ENCODE measurements around the gene EPOP. TPM values are rescaled to one million over a fixed set of nuclear protein-coding genes. Genes with fewer than 3 reads are reported as not detected.

The EPOP gene
- total and polyA plus RNA-seq, 2 of the 8 experiments (the other 6 are each of a cell fraction or from before 2014, with no cell fraction given): 1.5 to 3.3 TPM

DNA sequence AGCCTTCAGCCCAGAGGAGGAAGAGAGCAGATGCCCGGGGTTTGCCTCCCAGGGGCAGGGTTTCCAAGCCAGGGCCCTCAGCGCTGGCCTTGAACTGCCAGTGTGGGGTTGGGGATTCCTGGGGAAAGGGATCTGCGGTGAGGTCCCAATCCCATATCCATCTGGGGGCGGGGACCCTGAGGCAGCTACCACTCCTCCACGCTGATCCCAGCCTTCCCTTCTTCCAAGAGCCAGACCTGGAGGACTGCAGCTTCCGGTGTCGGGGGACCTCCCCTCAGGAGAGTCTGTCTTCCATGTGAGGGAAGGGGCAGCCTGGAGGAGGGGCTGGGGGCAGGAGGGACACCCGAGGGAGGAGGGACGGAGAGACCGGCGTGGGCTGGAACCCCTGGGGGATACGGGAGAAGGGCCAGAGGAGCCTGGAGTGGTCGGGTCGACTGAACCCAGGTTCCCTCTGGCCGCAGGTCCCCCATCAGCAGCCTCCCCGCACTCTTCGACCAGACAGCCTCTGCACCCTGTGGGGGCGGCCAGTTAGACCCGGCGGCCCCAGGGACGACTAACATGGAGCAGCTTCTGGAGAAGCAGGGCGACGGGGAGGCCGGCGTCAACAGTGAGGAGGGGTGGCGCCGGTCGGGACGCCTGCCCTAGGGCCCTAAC is 44.7 kb upstream of the EPOP start:
- TF ChIP-seq, protein P1, sequence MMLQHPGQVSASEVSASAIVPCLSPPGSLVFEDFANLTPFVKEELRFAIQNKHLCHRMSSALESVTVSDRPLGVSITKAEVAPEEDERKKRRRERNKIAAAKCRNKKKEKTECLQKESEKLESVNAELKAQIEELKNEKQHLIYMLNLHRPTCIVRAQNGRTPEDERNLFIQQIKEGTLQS (IDR thresholded peaks at IDR 0.05; ENCODE audit: insufficient read depth, low read depth, low read length): no peak
- peak overlapping the region; percentile 57 to 73 for H3K4me2 ChIP-seq (ENCODE audit: insufficient read depth in 1 of 2, low read depth in 2 of 2, low read length in 2 of 2)
- H3K18ac ChIP-seq (ENCODE audit: extremely low read depth, low read length): peak overlapping the region; percentile 48
- H3K4ac ChIP-seq (replicated peaks; ENCODE audit: insufficient read length, low read depth, low read length): peak overlapping the region; percentile 65
- peaks cover 0 to 10% (median 7%) of the 10 kb centered on the region in 4 experiments; a peak in 6 of 7 replicates for H3K27me3 ChIP-seq (replicated peaks in 1 of 4; ENCODE audit: control insufficient read depth in 3 of 4, extremely low read depth in 1 of 4, insufficient read depth in 3 of 4, low read length in 3 of 4)
- no peaks in the 10 kb centered on the region for H3K79me1 ChIP-seq (ENCODE audit: low read depth, low read length)
- no peak overlapping the region for H2BK120ac ChIP-seq (replicated peaks; ENCODE audit: low read depth, low read length)
- no peaks in the 10 kb centered on the region for H3K9me3 ChIP-seq (ENCODE audit: insufficient read depth in 2 of 2, low read depth in 1 of 2, low read length in 1 of 2)
- H2BK20ac ChIP-seq (ENCODE audit: low read length): no peak overlapping the region
- ChIA-PET CTCF (ENCODE audit: partially characterized antibody) (interaction anchor here (0.6 to 7.9 kb wide), 13 partner anchors 9 to 1636 kb away, joined by 3 to 49 read pairs (median 4); partner anchors contain the start of gene MLLT6), POLR2A (ENCODE audit: partially characterized antibody) (interaction anchor here (0.5 to 3.7 kb wide), 19 partner anchors 9 to 394 kb away, joined by 3 to 29 read pairs (median 4); partner anchors contain the start of genes CISD3, MLLT6, PSMB3 and RPL23)
- no peaks in the 10 kb centered on the region for H3K36me3 ChIP-seq (ENCODE audit: control insufficient read depth in 2 of 4, insufficient read depth in 4 of 4, low read length in 3 of 4)
- H2AK5ac ChIP-seq (ENCODE audit: low read depth, low read length): no peak overlapping the region
- H3K56ac ChIP-seq (replicated peaks; ENCODE audit: insufficient read length, low read depth, low read length): no peak overlapping the region
- H4K91ac ChIP-seq (replicated peaks; ENCODE audit: insufficient read length, low read length): peak overlapping the region; percentile 47
- H3K4me3 ChIP-seq (ENCODE audit: extremely low read depth in 1 of 4, insufficient read depth in 2 of 4, low read depth in 3 of 4, low read length in 4 of 4): peak overlapping the region in 3 of 4 experiments; percentile 2 to 40 (median 10); a peak in 4 of 8 replicates
- DNase-seq (ENCODE audit: low read depth in 1 of 2, low spot score in 2 of 2) (no peak), FAIRE-seq (no peak)
- H3K14ac ChIP-seq (ENCODE audit: insufficient read length): no peak overlapping the region
- H3K4me1 ChIP-seq (replicated peaks in 1 of 4; ENCODE audit: control insufficient read depth in 3 of 4, insufficient read depth in 4 of 4, low read length in 3 of 4): peaks cover 14 to 32% (median 17%) of the 10 kb centered on the region in 4 experiments
- H2BK15ac ChIP-seq (ENCODE audit: low read length): no peak overlapping the region
- no peaks in the 10 kb centered on the region for H4K20me1 ChIP-seq (replicated peaks in 1 of 2; ENCODE audit: control insufficient read depth in 1 of 2, insufficient read depth in 2 of 2, low read length in 2 of 2)
- H4K8ac ChIP-seq (ENCODE audit: extremely low read depth, insufficient read depth, low read length): no peak overlapping the region; the same call in 1 of the 2 replicates
- peak overlapping the region; percentile 78; the same call in 1 of the 2 replicates for H2BK5ac ChIP-seq (ENCODE audit: low read depth, low read length)
- H3K27ac ChIP-seq (ENCODE audit: low read depth, low read length): no peak overlapping the region
- H4K5ac ChIP-seq (ENCODE audit: insufficient read length, low read depth, low read length): no peak overlapping the region
- no peaks in the 10 kb centered on the region for H3K79me2 ChIP-seq (ENCODE audit: control insufficient read depth in 1 of 2, insufficient read depth in 2 of 2, low read length in 2 of 2)
- no peak overlapping the region for H3K9ac ChIP-seq (replicated peaks in 1 of 4; ENCODE audit: extremely low read depth in 1 of 4, low read depth in 3 of 4, low read length in 3 of 4)
- H3K23me2 ChIP-seq (ENCODE audit: low read depth, low read length): peaks cover 2% of the 10 kb centered on the region; the same call in 1 of the 2 replicates
- 0 out of 2 replicates have a peak overlapping the region, but pooled peaks have one; percentile 60 for H2BK12ac ChIP-seq (ENCODE audit: low read depth, low read length)
- 69% methylated on average over 22 of the region's 29 CpGs; no CpG with 5 or more reads in 1 of the 2 experiments for WGBS, 2 experiments (ENCODE audit: extremely low coverage in 1 of 2, insufficient coverage in 1 of 2, insufficient read length in 1 of 2, insufficient replicate concordance in 2 of 2, low coverage in 1 of 2, low lambda C conversion rate in 2 of 2, missing lambda C conversion rate in 1 of 2)
- H2AFZ ChIP-seq (ENCODE audit: low read length): no peak overlapping the region
- no peak overlapping the region for H3K23ac ChIP-seq (ENCODE audit: insufficient read length)
